Activated CD8-positive, alpha-beta T cell treated with anti-CD3 and anti-CD28 coated beads for 36 hours (primary cell): Measurements from ENCODE around the gene COL5A3. TPM values are rescaled to one million over a fixed set of nuclear protein-coding genes. Genes with fewer than 3 reads are reported as not detected.
"Not testable (repeated sequence)": the region's sequence is repeated elsewhere in the genome, so short reads cannot be mapped to it uniquely, and the experiment has no call there.

Source experiments
- ATAC-seq: fragments of 200-7000 bp; cut with Tn5 transposase; one replicate; pipeline ENCODE4 v1.10.0; 2021; ENCODE audit warnings: mild to moderate bottlenecking, moderate library complexity
- CTCF ChIA-PET: fragments of 350-600 bp; sonication (Branson Sonifier 250); formaldehyde crosslinking; loops from one replicate; lab custom pipeline; 2021; ENCODE audit warnings: antibody characterized with exemption; lab: Charles Lee
- POLR2A ChIA-PET: fragments of 350-600 bp; sonication (Branson Sonifier 250); formaldehyde crosslinking; loops from one replicate; lab custom pipeline; 2021; ENCODE audit warnings: antibody characterized with exemption; lab: Charles Lee
- DNase-seq: peaks from one replicate; pipeline ENCODE4 v3.0.0-alpha.2; 2020
- H3K27ac Mint-ChIP-seq: one replicate; pipeline ENCODE4 v1.8.0; 2021; ENCODE audit warnings: mild to moderate bottlenecking, mixed read lengths
- H3K27me3 Mint-ChIP-seq: one replicate; pipeline ENCODE4 v1.8.0; 2021; ENCODE audit warnings: mixed read lengths
- H3K36me3 Mint-ChIP-seq: one replicate; pipeline ENCODE4 v1.8.0; 2021; ENCODE audit warnings: low read depth, mixed read lengths
- H3K4me1 Mint-ChIP-seq: one replicate; pipeline ENCODE4 v1.8.0; 2021; ENCODE audit warnings: low read depth, mixed read lengths
- H3K4me3 Mint-ChIP-seq: one replicate; pipeline ENCODE4 v1.8.0; 2021; ENCODE audit warnings: mild to moderate bottlenecking, moderate library complexity, mixed read lengths
- H3K9me3 Mint-ChIP-seq: one replicate; pipeline ENCODE4 v1.8.0; 2021; ENCODE audit warnings: mixed read lengths
- CTCF ChIP-seq: fragments of 200-600 bp; IDR thresholded peaks from one replicate; pipeline ENCODE4 v1.8.0; 2022; ENCODE audit warnings: antibody characterized with exemption, mild to moderate bottlenecking
- intact Hi-C: fragments of 100-400 bp; cut with micrococcal nuclease; formaldehyde crosslinking; loops from one replicate; pipeline ENCODE4 v1.10.0; 2022
- total RNA-seq, 2 experiments: library from RNA; stranded (reverse); gene quantifications; one replicate each; pipeline ENCODE4 v1.2.3, GENCODE V29; 2021

COL5A3 gene
- total RNA-seq, 2 experiments from 2014 or later: 2.7 to 2.8 TPM

- H3K27me3 Mint-ChIP-seq: peaks cover 13% of the 10 kb centered on the region
- H3K4me3 Mint-ChIP-seq: no peak overlapping the region
- no peaks in the 10 kb centered on the region for H3K36me3 Mint-ChIP-seq
- intact Hi-C loops: loop anchor here (2.0 kb wide), 1 partner anchor 93 kb away; no protein-coding TSS in a partner anchor
- DNase-seq: peak; percentile 86
- ChIA-PET CTCF (interaction anchor here (0.5 to 4.6 kb wide), 48 partner anchors 10 to 599 kb away, joined by 3 to 100 read pairs (median 4); partner anchors contain the start of genes COL5A3, EIF3G, P2RY11 and SHFL), POLR2A (interaction anchor here (0.8 to 1.1 kb wide), 2 partner anchors 20 to 192 kb away, joined by 4 read pairs; no protein-coding TSS in a partner anchor)
- no peaks in the 10 kb centered on the region for H3K9me3 Mint-ChIP-seq
- H3K4me1 Mint-ChIP-seq: peaks cover 4% of the 10 kb centered on the region
- H3K27ac Mint-ChIP-seq: no peak overlapping the region
- TF ChIP-seq CTCF: peak; percentile 94
- ATAC-seq: peak; percentile 98
These were observed 17.1 kb upstream of the COL5A3 start for GRCh38 chr19:10027158-10027997.

DNA sequence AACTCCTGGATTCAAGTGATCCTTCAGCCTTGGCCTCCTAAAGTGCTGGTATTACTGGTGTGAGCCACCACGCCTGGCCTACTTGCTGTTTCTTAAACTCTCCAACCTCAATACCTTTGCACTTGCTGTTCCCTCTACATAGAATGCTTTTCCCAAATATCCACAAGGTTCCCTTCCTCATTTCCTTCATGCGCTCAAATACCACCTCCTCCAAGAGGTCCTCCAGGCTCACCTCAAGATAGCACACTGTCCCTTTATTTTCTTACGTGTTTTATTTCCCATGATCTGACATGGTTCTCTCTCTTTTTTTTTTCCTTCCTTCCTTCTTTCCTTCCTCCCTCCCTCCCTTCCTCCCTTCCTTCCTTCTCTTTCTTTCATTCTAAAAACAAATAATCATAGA, 16.4 kb upstream of the COL5A3 start:
- Mint-ChIP-seq H3K27me3 (peaks cover 10% of the 10 kb centered on the region), H3K9me3 (no peaks in the 10 kb centered on the region), H3K4me3 (no peak overlapping the region), H3K36me3 (no peaks in the 10 kb centered on the region), H3K27ac (no peak overlapping the region), H3K4me1 (peaks cover 4% of the 10 kb centered on the region)
- intact Hi-C loops: loop anchor here (2.0 kb wide), 1 partner anchor 92 kb away; no protein-coding TSS in a partner anchor
- TF ChIP-seq CTCF: no peak
- ChIA-PET CTCF (interaction anchor here (0.6 to 4.6 kb wide), 28 partner anchors 10 to 440 kb away, joined by 3 to 100 read pairs (median 6); partner anchors contain the start of genes COL5A3, P2RY11 and SHFL), POLR2A (interaction anchor here (0.8 kb wide), 1 partner anchor 191 kb away, joined by 4 read pairs; no protein-coding TSS in a partner anchor)
- DNase-seq (no peak), ATAC-seq (no peak)

DNA sequence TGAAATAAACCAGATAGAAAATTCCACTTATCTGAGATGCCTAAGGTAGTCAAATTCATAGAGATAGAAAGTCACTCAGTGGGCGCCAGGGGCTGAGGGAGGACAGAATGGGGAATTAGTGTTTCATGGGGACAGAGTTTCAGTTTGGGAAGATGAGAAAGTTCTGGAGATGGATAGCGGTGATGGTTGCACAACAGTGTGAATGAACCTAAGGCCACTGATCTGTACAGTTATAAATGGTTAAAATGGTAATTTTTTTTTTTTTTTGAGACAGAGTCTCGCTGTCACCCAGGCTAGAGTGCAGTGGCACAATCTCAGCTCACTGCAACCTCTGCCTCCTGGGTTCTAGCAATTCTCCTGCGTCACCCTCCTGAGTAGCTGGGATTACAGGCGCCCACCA, 12.8 kb upstream of the COL5A3 start:
- ATAC-seq, DNase-seq, POLR2A ChIA-PET: not testable (repeated sequence)

GRCh38 chr19:10021863-10022262, 11.6 kb upstream of the COL5A3 start:
- no peak overlapping the region for H3K27ac Mint-ChIP-seq
- H3K27me3 Mint-ChIP-seq: peaks cover 6% of the 10 kb centered on the region
- TF ChIP-seq CTCF: no peak
- ChIA-PET CTCF (interaction anchor here (2.6 kb wide), 1 partner anchor 22 kb away, joined by 10 read pairs; no protein-coding TSS in a partner anchor), POLR2A (no interaction called here)
- no peaks in the 10 kb centered on the region for H3K4me1 Mint-ChIP-seq
- H3K36me3 Mint-ChIP-seq: no peaks in the 10 kb centered on the region
- H3K9me3 Mint-ChIP-seq: no peaks in the 10 kb centered on the region
- ATAC-seq: no peak
- H3K4me3 Mint-ChIP-seq: no peak overlapping the region
- DNase-seq: no peak
- intact Hi-C loops: no loop called here

More for the DNA sequence above, 12.8 kb upstream of the COL5A3 start:
- H3K9me3 Mint-ChIP-seq, H3K36me3 Mint-ChIP-seq, H3K4me1 Mint-ChIP-seq, intact Hi-C loops, H3K4me3 Mint-ChIP-seq, H3K27ac Mint-ChIP-seq: not testable (repeated sequence)
- peaks cover 11% of the 10 kb centered on the region for H3K27me3 Mint-ChIP-seq
- CTCF ChIA-PET: interaction anchor here (0.7 kb wide), 1 partner anchor 22 kb away, joined by 3 read pairs; no protein-coding TSS in a partner anchor

DNA sequence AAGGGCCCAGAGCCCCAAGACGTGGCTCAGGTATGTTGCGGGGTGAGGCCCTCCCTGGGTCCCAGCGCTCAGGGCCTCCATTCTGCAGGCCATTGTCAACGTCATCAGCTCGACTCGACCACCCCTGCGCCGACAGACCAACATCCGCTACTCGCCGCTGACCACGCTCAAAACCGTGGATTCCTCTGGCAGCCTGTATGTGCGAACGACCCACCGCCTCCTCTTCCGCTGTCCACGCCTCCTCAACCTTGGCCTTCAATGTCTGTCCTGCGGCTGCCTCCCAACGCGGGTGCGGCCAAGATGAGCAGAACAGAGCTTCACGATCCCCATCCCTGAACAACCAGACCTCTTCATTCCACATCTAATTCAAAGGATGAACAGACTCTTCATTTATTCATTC, 11.1 kb upstream of the COL5A3 start:
- H3K36me3 Mint-ChIP-seq: no peaks in the 10 kb centered on the region
- no peak for ATAC-seq
- DNase-seq: no peak
- intact Hi-C loops: no loop called here
- no peaks in the 10 kb centered on the region for H3K4me1 Mint-ChIP-seq
- H3K27me3 Mint-ChIP-seq: peaks cover 4% of the 10 kb centered on the region
- no peak overlapping the region for H3K27ac Mint-ChIP-seq
- ChIA-PET POLR2A (no interaction called here), CTCF (interaction anchor here (2.6 kb wide), 1 partner anchor 22 kb away, joined by 10 read pairs; no protein-coding TSS in a partner anchor)
- H3K9me3 Mint-ChIP-seq: no peaks in the 10 kb centered on the region
- no peak overlapping the region for H3K4me3 Mint-ChIP-seq
- no peak for TF ChIP-seq CTCF
